Measurements from ENCODE around the gene FAM3C.
"Not testable (repeated sequence)": the region's sequence is repeated elsewhere in the genome, so short reads cannot be mapped to it uniquely, and the experiment has no call there.

FAM3C gene

GRCh38 chr7:121341933-121342332, 54.2 kb downstream of the FAM3C start:
- no peak for DNase-seq
- intact Hi-C loops (cut with DNase I) = no loop called here

GRCh38 chr7:121339082-121339481, 57.0 kb downstream of the FAM3C start:
- intact Hi-C loops (cut with DNase I) = no loop called here
- DNase-seq = no peak

- intact Hi-C loops (cut with DNase I) = no loop called here
- peak in 1 of 42 donors; percentile 53 for DNase-seq
Observed at GRCh38 chr7:121337398-121337797, 58.7 kb downstream of the FAM3C start.

GRCh38 chr7:121336579-121336978, 59.5 kb downstream of the FAM3C start:
- intact Hi-C loops (cut with DNase I) = no loop called here
- DNase-seq = no peak

- DNase-seq = no peak
- intact Hi-C loops (cut with DNase I) = no loop called here
Observed at GRCh38 chr7:121334875-121335648, 61.0 kb downstream of the FAM3C start.

- intact Hi-C loops (cut with DNase I) = no loop called here
- no peak for DNase-seq
Observed at GRCh38 chr7:121334376-121334775, 61.7 kb downstream of the FAM3C start.

- intact Hi-C loops (cut with DNase I) = no loop called here
- no peak for DNase-seq
Observed at GRCh38 chr7:121331574-121331973, 64.5 kb downstream of the FAM3C start.

GRCh38 chr7:121331048-121331447, 65.1 kb downstream of the FAM3C start:
- intact Hi-C loops (cut with DNase I) = no loop called here
- DNase-seq = no peak

- intact Hi-C loops (cut with DNase I) = no loop called here
- DNase-seq = peak in 18 of 42 donors; percentile 6 to 55 (median 22)
Observed at GRCh38 chr7:121330053-121330833, 65.9 kb downstream of the FAM3C start.

- DNase-seq = peak in 39 of 42 donors; percentile 11 to 77 (median 44)
- intact Hi-C loops (cut with DNase I) = no loop called here
Observed at GRCh38 chr7:121329191-121330052, 66.7 kb downstream of the FAM3C start.

GRCh38 chr7:121328508-121329190, 67.5 kb downstream of the FAM3C start, which contains the start of gene WNT16:
Gene WNT16 (plus strand): TSS chr7:121329000. CDS start chr7:121329293, 293 bp downstream.
- intact Hi-C loops (cut with DNase I) = no loop called here
- DNase-seq = peak in 40 of 42 donors; percentile 15 to 88 (median 60)

GRCh38 chr7:121327671-121328070, 68.4 kb downstream of the FAM3C start:
- DNase-seq = no peak
- intact Hi-C loops (cut with DNase I) = no loop called here

- DNase-seq = no peak
- intact Hi-C loops (cut with DNase I) = no loop called here
Observed at GRCh38 chr7:121323515-121324302, 72.4 kb downstream of the FAM3C start.

- DNase-seq = no peak
- intact Hi-C loops (cut with DNase I) = no loop called here
Observed at GRCh38 chr7:121322460-121322859, 73.6 kb downstream of the FAM3C start.

GRCh38 chr7:121315170-121315569, 80.9 kb downstream of the FAM3C start:
- intact Hi-C loops (cut with DNase I); DNase-seq: not testable (repeated sequence)

- intact Hi-C loops (cut with DNase I) = no loop called here
- DNase-seq = no peak
Observed at GRCh38 chr7:121313793-121314676, 82.1 kb downstream of the FAM3C start.

GRCh38 chr7:121313220-121313792, 82.8 kb downstream of the FAM3C start:
- intact Hi-C loops (cut with DNase I) = no loop called here
- DNase-seq = no peak

Measured in head of caudate nucleus (tissue), 42 donors.